Measurements from ENCODE around the gene MBNL1. TPM values are rescaled to one million over a fixed set of nuclear protein-coding genes. Genes with fewer than 3 reads are reported as not detected.

Gene MBNL1
- polyA plus RNA-seq, 1 donor (not counting 4 experiments of a cell fraction or from before 2014, with no cell fraction given) = 58.3 TPM

GRCh38 chr3:152243721-152244516, 24.8 kb upstream of the MBNL1 start:
- no peak overlapping the region for H3K27ac ChIP-seq (ENCODE audit: control insufficient read depth, insufficient read depth, low read length)
- peaks cover 10% of the 10 kb centered on the region for H3K4me1 ChIP-seq (ENCODE audit: control insufficient read depth, extremely low read depth, insufficient read depth, low read length)
- H3K79me2 ChIP-seq (ENCODE audit: control insufficient read depth, insufficient read depth, low read length) = no peaks in the 10 kb centered on the region
- no peaks in the 10 kb centered on the region for H3K9me1 ChIP-seq (ENCODE audit: control insufficient read depth, extremely low read depth, insufficient read depth, low read length)
- H3K9ac ChIP-seq (ENCODE audit: control insufficient read depth, extremely low read depth, insufficient read depth, low read length) = no peak overlapping the region
- DNase-seq (ENCODE audit: low read depth, low spot score) (no peak), FAIRE-seq (no peak)
- TF ChIP-seq EZH2 (IDR thresholded peaks at IDR 0.05; ENCODE audit: low read length) = no peak
- TF ChIP-seq, protein P1, sequence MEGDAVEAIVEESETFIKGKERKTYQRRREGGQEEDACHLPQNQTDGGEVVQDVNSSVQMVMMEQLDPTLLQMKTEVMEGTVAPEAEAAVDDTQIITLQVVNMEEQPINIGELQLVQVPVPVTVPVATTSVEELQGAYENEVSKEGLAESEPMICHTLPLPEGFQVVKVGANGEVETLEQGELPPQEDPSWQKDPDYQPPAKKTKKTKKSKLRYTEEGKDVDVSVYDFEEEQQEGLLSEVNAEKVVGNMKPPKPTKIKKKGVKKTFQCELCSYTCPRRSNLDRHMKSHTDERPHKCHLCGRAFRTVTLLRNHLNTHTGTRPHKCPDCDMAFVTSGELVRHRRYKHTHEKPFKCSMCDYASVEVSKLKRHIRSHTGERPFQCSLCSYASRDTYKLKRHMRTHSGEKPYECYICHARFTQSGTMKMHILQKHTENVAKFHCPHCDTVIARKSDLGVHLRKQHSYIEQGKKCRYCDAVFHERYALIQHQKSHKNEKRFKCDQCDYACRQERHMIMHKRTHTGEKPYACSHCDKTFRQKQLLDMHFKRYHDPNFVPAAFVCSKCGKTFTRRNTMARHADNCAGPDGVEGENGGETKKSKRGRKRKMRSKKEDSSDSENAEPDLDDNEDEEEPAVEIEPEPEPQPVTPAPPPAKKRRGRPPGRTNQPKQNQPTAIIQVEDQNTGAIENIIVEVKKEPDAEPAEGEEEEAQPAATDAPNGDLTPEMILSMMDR (optimal IDR thresholded peaks at IDR 0.05 in 1 of 3, IDR thresholded peaks at IDR 0.05 in 1 of 3, conservative IDR thresholded peaks at IDR 0.05 in 1 of 3; ENCODE audit: extremely low read depth in 1 of 3, insufficient read depth in 2 of 3, low read length in 3 of 3) = no peak
- H3K27me3 ChIP-seq (ENCODE audit: control insufficient read depth, extremely low read depth, insufficient read depth, low read length) = no peaks in the 10 kb centered on the region
- dilution Hi-C loops (cut with MboI; ENCODE audit: extremely low pct_ligation_motif_present, low sequenced_read_pairs) = no loop called here
- no peaks in the 10 kb centered on the region for H3K36me3 ChIP-seq (ENCODE audit: control insufficient read depth in 2 of 2, extremely low read depth in 1 of 2, insufficient read depth in 2 of 2, low read length in 2 of 2)
- no peak overlapping the region for H3K4me3 ChIP-seq (ENCODE audit: control insufficient read depth in 2 of 3, extremely low read depth in 1 of 3, insufficient read depth in 2 of 3, low read depth in 1 of 3, low read length in 3 of 3)
- no peak overlapping the region for H3K4me2 ChIP-seq (ENCODE audit: control insufficient read depth, extremely low read depth, insufficient read depth, low read depth, low read length)
- H4K20me1 ChIP-seq (ENCODE audit: control insufficient read depth, extremely low read depth, insufficient read depth, low read length) = no peaks in the 10 kb centered on the region
- H2AFZ ChIP-seq (ENCODE audit: control insufficient read depth, low read length) = no peak overlapping the region
- H3K9me3 ChIP-seq (ENCODE audit: control insufficient read depth, low read depth, low read length) = no peaks in the 10 kb centered on the region

- Histone ChIP-seq H3K9me3 (ENCODE audit: control insufficient read depth, low read depth, low read length) (no peaks in the 10 kb centered on the region), H3K4me1 (ENCODE audit: control insufficient read depth, extremely low read depth, insufficient read depth, low read length) (peaks cover 10% of the 10 kb centered on the region), H3K79me2 (ENCODE audit: control insufficient read depth, insufficient read depth, low read length) (no peaks in the 10 kb centered on the region), H3K27ac (ENCODE audit: control insufficient read depth, insufficient read depth, low read length) (no peak overlapping the region), H3K4me3 (ENCODE audit: control insufficient read depth in 2 of 3, extremely low read depth in 1 of 3, insufficient read depth in 2 of 3, low read depth in 1 of 3, low read length in 3 of 3) (no peak overlapping the region), H3K4me2 (ENCODE audit: control insufficient read depth, extremely low read depth, insufficient read depth, low read depth, low read length) (no peak overlapping the region), H3K9ac (ENCODE audit: control insufficient read depth, extremely low read depth, insufficient read depth, low read length) (no peak overlapping the region), H3K9me1 (ENCODE audit: control insufficient read depth, extremely low read depth, insufficient read depth, low read length) (no peaks in the 10 kb centered on the region), H3K27me3 (ENCODE audit: control insufficient read depth, extremely low read depth, insufficient read depth, low read length) (no peaks in the 10 kb centered on the region), H3K36me3 (ENCODE audit: control insufficient read depth in 2 of 2, extremely low read depth in 1 of 2, insufficient read depth in 2 of 2, low read length in 2 of 2) (no peaks in the 10 kb centered on the region), H2AFZ (ENCODE audit: control insufficient read depth, low read length) (no peak overlapping the region), H4K20me1 (ENCODE audit: control insufficient read depth, extremely low read depth, insufficient read depth, low read length) (no peaks in the 10 kb centered on the region)
- no peak for TF ChIP-seq EZH2 (IDR thresholded peaks at IDR 0.05; ENCODE audit: low read length)
- TF ChIP-seq, protein P1 (optimal IDR thresholded peaks at IDR 0.05 in 1 of 3, IDR thresholded peaks at IDR 0.05 in 1 of 3, conservative IDR thresholded peaks at IDR 0.05 in 1 of 3; ENCODE audit: extremely low read depth in 1 of 3, insufficient read depth in 2 of 3, low read length in 3 of 3) = no peak
- dilution Hi-C loops (cut with MboI; ENCODE audit: extremely low pct_ligation_motif_present, low sequenced_read_pairs) = no loop called here
- FAIRE-seq = no peak
- no peak for DNase-seq (ENCODE audit: low read depth, low spot score)
These were observed 24.2 kb upstream of the MBNL1 start for GRCh38 chr3:152244517-152244888.
